ENCODE results near the gene ZBTB16. TPM values are rescaled to one million over a fixed set of nuclear protein-coding genes. Genes with fewer than 3 reads are reported as not detected.

The ZBTB16 gene
- total and polyA plus RNA-seq, 4 donors: 8.9 to 140 (median 34.5) TPM

- TF ChIP-seq REST (IDR thresholded peaks at IDR 0.05) (no peak), TAF1 (conservative IDR thresholded peaks at IDR 0.05) (no peak), RXRA (IDR thresholded peaks at IDR 0.05) (no peak)
These were observed 110.7 kb downstream of the ZBTB16 start (continued) for GRCh38 chr11:114170226-114170625.

DNA sequence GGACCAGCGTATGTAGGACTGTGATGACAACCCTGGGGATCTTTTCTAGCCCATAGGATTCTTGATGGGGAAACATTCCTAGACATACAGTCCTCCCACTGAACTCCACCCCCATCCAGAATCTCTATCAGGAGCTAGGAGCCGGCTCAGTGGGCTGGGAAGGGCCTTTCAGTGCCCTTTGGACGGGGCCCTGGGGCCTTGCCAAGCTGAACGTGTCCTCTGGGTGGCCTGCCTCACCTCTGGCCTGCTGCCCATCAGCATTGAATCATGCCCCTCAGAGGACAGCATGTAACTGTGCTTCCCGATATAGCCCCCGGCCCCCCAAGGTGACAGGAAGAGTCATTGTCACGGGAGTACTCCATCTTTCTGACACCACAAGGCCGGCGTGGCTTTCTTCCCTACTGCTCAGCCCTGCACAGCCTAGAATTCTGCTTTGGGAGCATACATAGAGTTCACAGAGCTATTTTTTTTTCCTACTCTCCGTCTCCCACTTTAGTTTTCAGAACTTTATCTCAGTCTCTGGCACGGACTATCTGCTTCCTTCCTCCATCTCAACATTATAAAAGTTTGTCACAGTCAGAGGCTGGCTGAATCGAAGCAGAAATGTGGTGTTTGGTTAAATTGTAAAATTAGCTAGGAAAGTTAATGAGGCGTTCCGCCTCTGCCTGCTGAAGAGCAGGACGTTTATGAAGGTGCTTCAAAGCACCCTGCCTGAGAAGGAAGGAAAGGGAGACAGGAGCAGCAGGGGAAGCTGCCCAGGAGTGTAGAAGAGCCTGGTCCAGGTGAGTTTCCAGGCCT is 111.9 kb downstream of the ZBTB16 start:
- no peaks in the 10 kb centered on the region for H3K9me3 ChIP-seq (ENCODE audit: control insufficient read depth in 4 of 4, low read length in 3 of 4)
- 27% methylated on average over 15 of the region's 15 CpGs for WGBS
- peaks cover 34 to 92% (median 79%) of the 10 kb centered on the region in 4 donors for H3K4me1 ChIP-seq (ENCODE audit: control insufficient read depth in 4 of 4, insufficient read depth in 4 of 4, low read length in 3 of 4)
- peak overlapping the region in 1 of 2 donors; percentile 80 for H3K9ac ChIP-seq (ENCODE audit: low read depth in 1 of 2, low read length in 2 of 2)
- no peak for TF ChIP-seq GABPA (IDR thresholded peaks at IDR 0.05 in 1 of 2, conservative IDR thresholded peaks at IDR 0.05 in 1 of 2)
- TF ChIP-seq HNF4A (conservative IDR thresholded peaks at IDR 0.05): peak; percentile 91 to 92
- peak; percentile 77 for TF ChIP-seq ZBTB33 (IDR thresholded peaks at IDR 0.05)
- no peak for TF ChIP-seq TAF1 (conservative IDR thresholded peaks at IDR 0.05)
- peak; percentile 62 to 66 for TF ChIP-seq RAD21 (IDR thresholded peaks at IDR 0.05)
- peak; percentile 84 for TF ChIP-seq HNF4G (IDR thresholded peaks at IDR 0.05)
- TF ChIP-seq, protein P1, sequence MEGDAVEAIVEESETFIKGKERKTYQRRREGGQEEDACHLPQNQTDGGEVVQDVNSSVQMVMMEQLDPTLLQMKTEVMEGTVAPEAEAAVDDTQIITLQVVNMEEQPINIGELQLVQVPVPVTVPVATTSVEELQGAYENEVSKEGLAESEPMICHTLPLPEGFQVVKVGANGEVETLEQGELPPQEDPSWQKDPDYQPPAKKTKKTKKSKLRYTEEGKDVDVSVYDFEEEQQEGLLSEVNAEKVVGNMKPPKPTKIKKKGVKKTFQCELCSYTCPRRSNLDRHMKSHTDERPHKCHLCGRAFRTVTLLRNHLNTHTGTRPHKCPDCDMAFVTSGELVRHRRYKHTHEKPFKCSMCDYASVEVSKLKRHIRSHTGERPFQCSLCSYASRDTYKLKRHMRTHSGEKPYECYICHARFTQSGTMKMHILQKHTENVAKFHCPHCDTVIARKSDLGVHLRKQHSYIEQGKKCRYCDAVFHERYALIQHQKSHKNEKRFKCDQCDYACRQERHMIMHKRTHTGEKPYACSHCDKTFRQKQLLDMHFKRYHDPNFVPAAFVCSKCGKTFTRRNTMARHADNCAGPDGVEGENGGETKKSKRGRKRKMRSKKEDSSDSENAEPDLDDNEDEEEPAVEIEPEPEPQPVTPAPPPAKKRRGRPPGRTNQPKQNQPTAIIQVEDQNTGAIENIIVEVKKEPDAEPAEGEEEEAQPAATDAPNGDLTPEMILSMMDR (IDR thresholded peaks at IDR 0.05; ENCODE audit: low read depth, low read length, missing input control): no peak
- TF ChIP-seq RXRA (IDR thresholded peaks at IDR 0.05): peak; percentile 95 to 98
- TF ChIP-seq, protein P2, sequence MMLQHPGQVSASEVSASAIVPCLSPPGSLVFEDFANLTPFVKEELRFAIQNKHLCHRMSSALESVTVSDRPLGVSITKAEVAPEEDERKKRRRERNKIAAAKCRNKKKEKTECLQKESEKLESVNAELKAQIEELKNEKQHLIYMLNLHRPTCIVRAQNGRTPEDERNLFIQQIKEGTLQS (IDR thresholded peaks at IDR 0.05): peak; percentile 86
- TF ChIP-seq FOXA1 (IDR thresholded peaks at IDR 0.05): no peak
- peak; percentile 99 for TF ChIP-seq NR2F2 (IDR thresholded peaks at IDR 0.05)
- TF ChIP-seq FOXA2 (IDR thresholded peaks at IDR 0.05): no peak
- TF ChIP-seq, protein P3, sequence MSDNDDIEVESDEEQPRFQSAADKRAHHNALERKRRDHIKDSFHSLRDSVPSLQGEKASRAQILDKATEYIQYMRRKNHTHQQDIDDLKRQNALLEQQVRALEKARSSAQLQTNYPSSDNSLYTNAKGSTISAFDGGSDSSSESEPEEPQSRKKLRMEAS (IDR thresholded peaks at IDR 0.05): peak; percentile 61
- TF ChIP-seq EGR1 (IDR thresholded peaks at IDR 0.05; ENCODE audit: low read depth in 2 of 2): peak; percentile 48 to 58
- peak; percentile 81 for TF ChIP-seq YY1 (IDR thresholded peaks at IDR 0.05)
- TF ChIP-seq REST (IDR thresholded peaks at IDR 0.05): no peak
- peak; percentile 99 for TF ChIP-seq SP1 (IDR thresholded peaks at IDR 0.05)
- peak; percentile 75 to 91 for TF ChIP-seq JUND (IDR thresholded peaks at IDR 0.05)
- peak; percentile 81 for DNase-seq (ENCODE audit: low spot score)
- H3K4me3 ChIP-seq (ENCODE audit: low read depth in 1 of 3, low read length in 3 of 3): no peak overlapping the region
- H3K27me3 ChIP-seq (ENCODE audit: control insufficient read depth in 4 of 4, insufficient read depth in 4 of 4, low read length in 3 of 4): no peaks in the 10 kb centered on the region
- H3K36me3 ChIP-seq (ENCODE audit: control insufficient read depth in 4 of 4, insufficient read depth in 3 of 4, low read depth in 1 of 4, low read length in 3 of 4): no peaks in the 10 kb centered on the region
- peak overlapping the region; percentile 84 to 89 for H3K27ac ChIP-seq (ENCODE audit: low read depth in 1 of 2, low read length in 2 of 2)

All from liver (tissue), 9 donors.